Psoas muscle (tissue), 8 donors: Measurements from ENCODE around the gene PRKN. TPM values are rescaled to one million over a fixed set of nuclear protein-coding genes. Genes with fewer than 3 reads are reported as not detected.

ENCODE experiments used
- ATAC-seq, 4 donors: fragments of 200-7000 bp; cut with Tn5 transposase; one replicate each; pipeline ENCODE4 v1.9.1; 2020; ENCODE audit warnings: moderate library complexity in 3 of 4, mild to moderate bottlenecking in 2 of 4
- DNase-seq, 2 donors: peaks; one replicate each; pipeline ENCODE4 v3.0.0-alpha.2; 2020
- H3K27ac ChIP-seq: fragments of 200-600 bp; one replicate; pipeline ENCODE4 v1.8.0; 2022
- H3K27me3 ChIP-seq, 3 donors: fragments of 200-600 bp in 1 of 3; one replicate each; pipeline versions ENCODE4 v1.6.1 to v1.8.0; 2013 to 2022; ENCODE audit warnings: low read length in 2 of 3, mild to moderate bottlenecking in 2 of 3, moderate library complexity in 1 of 3; ENCODE audit not compliant: insufficient read depth in 3 of 3
- H3K36me3 ChIP-seq, 2 donors: fragments of 200-600 bp in 1 of 2; one replicate each; pipeline versions ENCODE4 v1.6.1 to v1.8.0; 2013 to 2022; ENCODE audit warnings: low read depth in 1 of 2, mild to moderate bottlenecking in 1 of 2, moderate library complexity in 1 of 2; ENCODE audit not compliant: insufficient read depth in 1 of 2
- H3K4me1 ChIP-seq: fragments of 200-600 bp; one replicate; pipeline ENCODE4 v1.8.0; 2022
- H3K4me3 ChIP-seq: fragments of 200-600 bp; one replicate; pipeline ENCODE4 v1.8.0; 2022; ENCODE audit warnings: mild to moderate bottlenecking
- H3K9me3 ChIP-seq: fragments of 200-600 bp; one replicate; pipeline ENCODE4 v1.8.0; 2022
- WGBS, 3 donors: extraction: QIAGEN DNeasy Blood & Tissue Kit; methylation state at CpG; one replicate each; pipeline versions ENCODE4 v1.1.6 to v1.1.7; 2013; 5-methylcytosine and 5-hydroxymethylcytosine counted together
- intact Hi-C, 2 donors: fragments of 100-400 bp; cut with DNase I; formaldehyde crosslinking; loops; one replicate each; pipeline versions ENCODE4 v1.11.0 to v1.14.2; 2022
- polyA plus RNA-seq, 3 donors: library from polyadenylated mRNA; stranded (reverse); fragments of 200-250 nt; gene quantifications; one replicate each; pipeline ENCODE4 v1.2.3, GENCODE V29; 2013
- total RNA-seq, 4 donors: library from RNA; stranded (reverse); fragmentation: NEBNext Ultra II Directional in 2 of 4; extraction: Animal tissue kit (Norgen Biotek cat#: 25700) in 2 of 4; gene quantifications; one replicate each; pipeline versions ENCODE4 v1.2.1 to v1.2.4, GENCODE V29; 2021 to 2023
- TF ChIP-seq, protein P1 (sequence below): fragments of 200-600 bp; IDR thresholded peaks from one replicate; pipeline ENCODE4 v1.8.0; 2022; ENCODE audit warnings: antibody characterized with exemption
- donor health status: healthy with polysubstance abuse.
- donor health status: DM: no; HTN: no; CAD: no; lungs with moderate emphysema.
- donor health status: Bipolar disorder and iron deficiency.
- donor health status: healthy.
- donor health status: DM: yes; HTN: yes; CAD: no.
- donor health status: DM: no; HTN: no; CAD: no.
- donor health status: DM: no; HTN: no; CAD: no.
- donor health status: DM: yes; HTN: yes; CAD: no.

PRKN gene
- total and polyA plus RNA-seq, 7 donors: 1.5 to 19.5 (median 11.7) TPM

DNA sequence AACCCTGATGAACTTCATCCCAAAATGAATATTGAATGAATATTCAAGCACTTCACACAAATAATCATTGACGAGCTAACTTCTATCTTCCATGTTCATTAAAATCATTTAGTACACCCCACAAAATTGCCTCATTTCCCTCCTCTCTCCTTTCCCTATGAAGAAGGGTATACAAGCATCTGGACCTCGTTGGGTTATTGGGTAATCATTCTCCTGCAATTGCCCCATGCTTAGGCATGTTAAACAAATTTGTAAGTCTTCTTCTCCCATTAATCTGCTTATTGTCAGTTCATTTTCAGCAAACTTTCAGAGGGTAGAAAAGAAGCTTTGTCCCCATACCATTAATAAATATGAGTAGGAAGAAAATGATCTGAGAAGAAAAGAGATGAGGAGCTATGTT lies 27.6 kb downstream of the PRKN start:
- TF ChIP-seq, protein P1, sequence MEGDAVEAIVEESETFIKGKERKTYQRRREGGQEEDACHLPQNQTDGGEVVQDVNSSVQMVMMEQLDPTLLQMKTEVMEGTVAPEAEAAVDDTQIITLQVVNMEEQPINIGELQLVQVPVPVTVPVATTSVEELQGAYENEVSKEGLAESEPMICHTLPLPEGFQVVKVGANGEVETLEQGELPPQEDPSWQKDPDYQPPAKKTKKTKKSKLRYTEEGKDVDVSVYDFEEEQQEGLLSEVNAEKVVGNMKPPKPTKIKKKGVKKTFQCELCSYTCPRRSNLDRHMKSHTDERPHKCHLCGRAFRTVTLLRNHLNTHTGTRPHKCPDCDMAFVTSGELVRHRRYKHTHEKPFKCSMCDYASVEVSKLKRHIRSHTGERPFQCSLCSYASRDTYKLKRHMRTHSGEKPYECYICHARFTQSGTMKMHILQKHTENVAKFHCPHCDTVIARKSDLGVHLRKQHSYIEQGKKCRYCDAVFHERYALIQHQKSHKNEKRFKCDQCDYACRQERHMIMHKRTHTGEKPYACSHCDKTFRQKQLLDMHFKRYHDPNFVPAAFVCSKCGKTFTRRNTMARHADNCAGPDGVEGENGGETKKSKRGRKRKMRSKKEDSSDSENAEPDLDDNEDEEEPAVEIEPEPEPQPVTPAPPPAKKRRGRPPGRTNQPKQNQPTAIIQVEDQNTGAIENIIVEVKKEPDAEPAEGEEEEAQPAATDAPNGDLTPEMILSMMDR: no peak
- Histone ChIP-seq H3K36me3 (no peaks in the 10 kb centered on the region), H3K4me3 (no peak overlapping the region), H3K27me3 (no peaks in the 10 kb centered on the region), H3K4me1 (no peaks in the 10 kb centered on the region), H3K9me3 (no peaks in the 10 kb centered on the region), H3K27ac (no peak overlapping the region)
- no peak for ATAC-seq
- DNase-seq: no peak
- intact Hi-C loops: no loop called here
- 79 to 89% (median 83%) methylated on average over 2 of the region's 2 CpGs for WGBS, 3 donors

- ATAC-seq: no peak
- H3K4me1 ChIP-seq: no peaks in the 10 kb centered on the region
- H3K27me3 ChIP-seq: no peaks in the 10 kb centered on the region
- H3K36me3 ChIP-seq: no peaks in the 10 kb centered on the region
- TF ChIP-seq, protein P1: no peak
- no peak for DNase-seq
- no peak overlapping the region for H3K4me3 ChIP-seq
- intact Hi-C loops: no loop called here
- no peaks in the 10 kb centered on the region for H3K9me3 ChIP-seq
- no peak overlapping the region for H3K27ac ChIP-seq
Observed at GRCh38 chr6:162698440-162698839, 29.1 kb downstream of the PRKN start.

- H3K36me3 ChIP-seq: no peaks in the 10 kb centered on the region
Observed at GRCh38 chr6:162697872-162698403, 29.6 kb downstream of the PRKN start.

GRCh38 chr6:162690158-162690557 lies 37.4 kb downstream of the PRKN start:
- intact Hi-C loops: no loop called here
- no peaks in the 10 kb centered on the region for H3K27me3 ChIP-seq
- H3K27ac ChIP-seq: no peak overlapping the region
- ATAC-seq (no peak), DNase-seq (no peak)
- no peak overlapping the region for H3K4me3 ChIP-seq
- TF ChIP-seq, protein P1: no peak
- no peaks in the 10 kb centered on the region for H3K9me3 ChIP-seq
- 54 to 68% (median 55%) methylated on average over 5 of the region's 5 CpGs for WGBS, 3 donors
- no peaks in the 10 kb centered on the region for H3K36me3 ChIP-seq
- peaks cover 6% of the 10 kb centered on the region for H3K4me1 ChIP-seq

More at GRCh38 chr6:162697872-162698403, 29.6 kb downstream of the PRKN start:
- Histone ChIP-seq H3K9me3 (no peaks in the 10 kb centered on the region), H3K4me1 (no peaks in the 10 kb centered on the region), H3K27ac (no peak overlapping the region), H3K4me3 (no peak overlapping the region), H3K27me3 (no peaks in the 10 kb centered on the region)
- DNase-seq (no peak), ATAC-seq (no peak)
- 25 to 48% (median 26%) methylated on average over 1 of the region's 1 CpG for WGBS, 3 donors
- intact Hi-C loops: no loop called here
- TF ChIP-seq, protein P1: no peak

GRCh38 chr6:162688751-162689345 lies 38.7 kb downstream of the PRKN start:
- ATAC-seq (peak in 1 of 4 donors; percentile 46), DNase-seq (no peak)
- H3K4me3 ChIP-seq: no peak overlapping the region
- whole genome bisulfite sequencing, 3 donors: 68 to 80% (median 69%) methylated on average over 3 of the region's 3 CpGs
- H3K9me3 ChIP-seq: no peaks in the 10 kb centered on the region
- H3K27ac ChIP-seq: no peak overlapping the region
- TF ChIP-seq, protein P1: no peak
- peaks cover 11% of the 10 kb centered on the region for H3K4me1 ChIP-seq
- no peaks in the 10 kb centered on the region for H3K36me3 ChIP-seq
- intact Hi-C loops: no loop called here
- no peaks in the 10 kb centered on the region for H3K27me3 ChIP-seq
